ENCODE data around the gene TMC1.
"Not testable (repeated sequence)": the region's sequence is repeated elsewhere in the genome, so short reads cannot be mapped to it uniquely, and the experiment has no call there.

DNA sequence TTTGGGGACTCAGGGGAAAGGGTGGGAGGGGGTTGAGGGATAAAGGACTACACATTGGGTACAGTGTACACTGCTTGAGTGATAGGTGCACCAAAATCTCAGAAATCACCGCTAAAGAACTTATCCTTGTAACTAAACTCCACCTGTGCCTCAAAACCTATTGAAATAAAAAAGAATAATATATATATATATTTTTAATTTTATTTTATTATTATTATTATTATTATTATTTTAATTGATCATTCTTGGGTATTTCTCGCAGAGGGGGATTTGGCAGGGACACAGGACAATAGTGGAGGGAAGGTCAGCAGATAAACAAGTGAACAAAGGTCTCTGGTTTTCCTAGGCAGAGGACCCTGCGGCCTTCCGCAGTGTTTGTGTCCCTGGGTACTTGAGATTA lies 328.8 kb downstream of the TMC1 start:
- not testable (repeated sequence) for TF ChIP-seq NPAS2 (CRISPR knock-in tag; IDR thresholded peaks at IDR 0.05; ENCODE audit: borderline replicate concordance); CHD2 (IDR thresholded peaks at IDR 0.05; ENCODE audit: low read length, partially characterized antibody); MAZ (IDR thresholded peaks at IDR 0.05; ENCODE audit: borderline replicate concordance, low read depth, low read length); CHD4 (IDR thresholded peaks at IDR 0.05; ENCODE audit: borderline replicate concordance); SREBF2 (IDR thresholded peaks at IDR 0.05); EP300 (IDR thresholded peaks at IDR 0.05); RNF2 (IDR thresholded peaks at IDR 0.05; ENCODE audit: borderline replicate concordance, low read depth); POLR2A (IDR thresholded peaks at IDR 0.05; ENCODE audit: low read length); SMC3 (IDR thresholded peaks at IDR 0.05); MYC (IDR thresholded peaks at IDR 0.05; ENCODE audit: borderline replicate concordance, low read length); POLR2AphosphoS2 (conservative IDR thresholded peaks at IDR 0.05; ENCODE audit: low read length)
- TF ChIP-seq, protein P1, sequence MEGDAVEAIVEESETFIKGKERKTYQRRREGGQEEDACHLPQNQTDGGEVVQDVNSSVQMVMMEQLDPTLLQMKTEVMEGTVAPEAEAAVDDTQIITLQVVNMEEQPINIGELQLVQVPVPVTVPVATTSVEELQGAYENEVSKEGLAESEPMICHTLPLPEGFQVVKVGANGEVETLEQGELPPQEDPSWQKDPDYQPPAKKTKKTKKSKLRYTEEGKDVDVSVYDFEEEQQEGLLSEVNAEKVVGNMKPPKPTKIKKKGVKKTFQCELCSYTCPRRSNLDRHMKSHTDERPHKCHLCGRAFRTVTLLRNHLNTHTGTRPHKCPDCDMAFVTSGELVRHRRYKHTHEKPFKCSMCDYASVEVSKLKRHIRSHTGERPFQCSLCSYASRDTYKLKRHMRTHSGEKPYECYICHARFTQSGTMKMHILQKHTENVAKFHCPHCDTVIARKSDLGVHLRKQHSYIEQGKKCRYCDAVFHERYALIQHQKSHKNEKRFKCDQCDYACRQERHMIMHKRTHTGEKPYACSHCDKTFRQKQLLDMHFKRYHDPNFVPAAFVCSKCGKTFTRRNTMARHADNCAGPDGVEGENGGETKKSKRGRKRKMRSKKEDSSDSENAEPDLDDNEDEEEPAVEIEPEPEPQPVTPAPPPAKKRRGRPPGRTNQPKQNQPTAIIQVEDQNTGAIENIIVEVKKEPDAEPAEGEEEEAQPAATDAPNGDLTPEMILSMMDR (IDR thresholded peaks at IDR 0.05) = not testable (repeated sequence)
- TF ChIP-seq, protein P2, sequence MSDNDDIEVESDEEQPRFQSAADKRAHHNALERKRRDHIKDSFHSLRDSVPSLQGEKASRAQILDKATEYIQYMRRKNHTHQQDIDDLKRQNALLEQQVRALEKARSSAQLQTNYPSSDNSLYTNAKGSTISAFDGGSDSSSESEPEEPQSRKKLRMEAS (IDR thresholded peaks at IDR 0.05) = not testable (repeated sequence)
- TF ChIP-seq, protein P3, sequence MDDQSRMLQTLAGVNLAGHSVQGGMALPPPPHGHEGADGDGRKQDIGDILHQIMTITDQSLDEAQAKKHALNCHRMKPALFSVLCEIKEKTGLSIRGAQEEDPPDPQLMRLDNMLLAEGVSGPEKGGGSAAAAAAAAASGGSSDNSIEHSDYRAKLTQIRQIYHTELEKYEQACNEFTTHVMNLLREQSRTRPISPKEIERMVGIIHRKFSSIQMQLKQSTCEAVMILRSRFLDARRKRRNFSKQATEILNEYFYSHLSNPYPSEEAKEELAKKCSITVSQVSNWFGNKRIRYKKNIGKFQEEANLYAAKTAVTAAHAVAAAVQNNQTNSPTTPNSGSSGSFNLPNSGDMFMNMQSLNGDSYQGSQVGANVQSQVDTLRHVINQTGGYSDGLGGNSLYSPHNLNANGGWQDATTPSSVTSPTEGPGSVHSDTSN (IDR thresholded peaks at IDR 0.05) = not testable (repeated sequence)

Data from A549 (cell line).